Adipocyte (in vitro differentiated cells): ENCODE results near the gene BCAS3.
"Not testable (repeated sequence)": the region's sequence is repeated elsewhere in the genome, so short reads cannot be mapped to it uniquely, and the experiment has no call there.

Source experiments
- DNase-seq: peaks from one replicate; pipeline ENCODE4 v3.0.0-alpha.2; 2015; ENCODE audit warnings: low read depth
- H3K27me3 ChIP-seq: replicated peaks from 2 replicates; pipeline ENCODE4 v1.7.0; 2013; ENCODE audit warnings: mild to moderate bottlenecking, low read length, moderate library complexity; ENCODE audit not compliant: control insufficient read depth, insufficient read depth
- H3K36me3 ChIP-seq: 2 replicates; pipeline ENCODE4 v1.7.0; 2013; ENCODE audit warnings: low read length, mild to moderate bottlenecking, moderate library complexity; ENCODE audit not compliant: control insufficient read depth, insufficient read depth, severe bottlenecking
- H3K4me1 ChIP-seq: 2 replicates; pipeline ENCODE4 v1.7.0; 2013; ENCODE audit warnings: mild to moderate bottlenecking, low read length, moderate library complexity; ENCODE audit not compliant: control insufficient read depth, insufficient read depth
- H3K4me3 ChIP-seq: 2 replicates; pipeline ENCODE4 v1.7.0; 2013; ENCODE audit warnings: mild to moderate bottlenecking, low read length, moderate library complexity
- H3K9ac ChIP-seq: 2 replicates; pipeline ENCODE4 v1.7.0; 2013; ENCODE audit warnings: mild to moderate bottlenecking, low read length, moderate library complexity
- H3K9me3 ChIP-seq: 2 replicates; pipeline ENCODE4 v1.7.0; 2013; ENCODE audit warnings: mild to moderate bottlenecking, low read length, moderate library complexity; ENCODE audit not compliant: control insufficient read depth

The BCAS3 gene

GRCh38 chr17:61423967-61424649 is 746.5 kb downstream of the BCAS3 start:
- H3K9ac ChIP-seq = no peak overlapping the region
- no peaks in the 10 kb centered on the region for H3K9me3 ChIP-seq
- H3K27me3 ChIP-seq = peaks cover 9% of the 10 kb centered on the region
- H3K4me1 ChIP-seq = peaks cover 17% of the 10 kb centered on the region
- DNase-seq = no peak
- no peak overlapping the region for H3K4me3 ChIP-seq
- H3K36me3 ChIP-seq = no peaks in the 10 kb centered on the region

- no peak for DNase-seq
- Histone ChIP-seq H3K9ac (no peak overlapping the region), H3K9me3 (no peaks in the 10 kb centered on the region), H3K4me1 (peaks cover 17% of the 10 kb centered on the region), H3K36me3 (no peaks in the 10 kb centered on the region), H3K4me3 (no peak overlapping the region), H3K27me3 (peaks cover 8% of the 10 kb centered on the region)
Observed at GRCh38 chr17:61425682-61426481, 748.2 kb downstream of the BCAS3 start.

GRCh38 chr17:61426482-61427304 is 749.0 kb downstream of the BCAS3 start:
- Histone ChIP-seq H3K9ac (no peak overlapping the region), H3K4me1 (peaks cover 21% of the 10 kb centered on the region)

GRCh38 chr17:61427567-61427966 is 749.9 kb downstream of the BCAS3 start:
- no peak overlapping the region for H3K9ac ChIP-seq
- no peaks in the 10 kb centered on the region for H3K27me3 ChIP-seq
- H3K9me3 ChIP-seq = no peaks in the 10 kb centered on the region
- H3K36me3 ChIP-seq = no peaks in the 10 kb centered on the region
- peaks cover 22% of the 10 kb centered on the region for H3K4me1 ChIP-seq
- no peak for DNase-seq
- no peak overlapping the region for H3K4me3 ChIP-seq

More at GRCh38 chr17:61426482-61427304, 749.0 kb downstream of the BCAS3 start:
- H3K9me3 ChIP-seq = no peaks in the 10 kb centered on the region
- H3K4me3 ChIP-seq = no peak overlapping the region
- H3K27me3 ChIP-seq = no peaks in the 10 kb centered on the region
- no peaks in the 10 kb centered on the region for H3K36me3 ChIP-seq
- no peak for DNase-seq

- Histone ChIP-seq H3K9ac (no peak overlapping the region), H3K9me3 (peaks cover 5% of the 10 kb centered on the region), H3K4me3 (no peak overlapping the region), H3K36me3 (no peaks in the 10 kb centered on the region), H3K4me1 (peaks cover 18% of the 10 kb centered on the region), H3K27me3 (peaks cover 3% of the 10 kb centered on the region)
- no peak for DNase-seq
Observed at GRCh38 chr17:61429274-61429673, 751.6 kb downstream of the BCAS3 start.

- not testable (repeated sequence) for H3K4me3 ChIP-seq, H3K9ac ChIP-seq, H3K27me3 ChIP-seq, H3K9me3 ChIP-seq, H3K36me3 ChIP-seq, DNase-seq
- H3K4me1 ChIP-seq = peaks cover 18% of the 10 kb centered on the region
Observed at GRCh38 chr17:61429831-61430230, 752.2 kb downstream of the BCAS3 start.

GRCh38 chr17:61431594-61432311 is 754.1 kb downstream of the BCAS3 start:
- DNase-seq = peak; percentile 61
- Histone ChIP-seq H3K4me1 (peaks cover 12% of the 10 kb centered on the region), H3K4me3 (no peak overlapping the region), H3K9me3 (peaks cover 27% of the 10 kb centered on the region), H3K36me3 (no peaks in the 10 kb centered on the region), H3K9ac (no peak overlapping the region), H3K27me3 (peaks cover 3% of the 10 kb centered on the region)

- Histone ChIP-seq H3K4me3 (no peak overlapping the region), H3K4me1 (peaks cover 8% of the 10 kb centered on the region), H3K9me3 (peaks cover 36% of the 10 kb centered on the region), H3K9ac (no peak overlapping the region), H3K27me3 (peaks cover 3% of the 10 kb centered on the region), H3K36me3 (no peaks in the 10 kb centered on the region)
- no peak for DNase-seq
Observed at GRCh38 chr17:61436273-61436672, 758.6 kb downstream of the BCAS3 start.

GRCh38 chr17:61436995-61437704 is 759.5 kb downstream of the BCAS3 start:
- H3K9ac ChIP-seq = no peak overlapping the region
- no peaks in the 10 kb centered on the region for H3K4me1 ChIP-seq
- peaks cover 36% of the 10 kb centered on the region for H3K9me3 ChIP-seq
- DNase-seq = no peak
- H3K27me3 ChIP-seq = peaks cover 3% of the 10 kb centered on the region
- H3K4me3 ChIP-seq = no peak overlapping the region
- no peaks in the 10 kb centered on the region for H3K36me3 ChIP-seq

- no peak for DNase-seq
- H3K36me3 ChIP-seq = no peaks in the 10 kb centered on the region
- H3K4me3 ChIP-seq = no peak overlapping the region
- H3K9ac ChIP-seq = no peak overlapping the region
- peaks cover 20% of the 10 kb centered on the region for H3K9me3 ChIP-seq
- H3K4me1 ChIP-seq = no peaks in the 10 kb centered on the region
- peaks cover 5% of the 10 kb centered on the region for H3K27me3 ChIP-seq
Observed at GRCh38 chr17:61440697-61441096, 763.0 kb downstream of the BCAS3 start.
